KG1 (cell line): ENCODE measurements around the gene SMIM10L2A.
"Not testable (repeated sequence)": the region's sequence is repeated elsewhere in the genome, so short reads cannot be mapped to it uniquely, and the experiment has no call there.

Source experiments
- DNase-seq: peaks from one replicate; lab custom pipeline; 2025; lab: John Stamatoyannopoulos, UW

Gene SMIM10L2A

GRCh38 chrX:135421932-135422809 is at the start of gene SMIM10L2A:
Gene SMIM10L2A, plus strand, starts transcription at chrX:135421944. Its CDS starts 188 bp downstream, at chrX:135422132.
- DNase-seq: no peak

GRCh38 chrX:135373357-135373756 is 48.4 kb upstream of the SMIM10L2A start:
- DNase-seq: no peak

GRCh38 chrX:135382260-135382659 is 39.5 kb upstream of the SMIM10L2A start:
- DNase-seq: no peak

- DNase-seq: no peak
These were observed 38.5 kb upstream of the SMIM10L2A start for GRCh38 chrX:135383249-135383648.

- DNase-seq: no peak
These were observed 37.4 kb upstream of the SMIM10L2A start for GRCh38 chrX:135384161-135384836.

GRCh38 chrX:135388841-135389240 is 32.9 kb upstream of the SMIM10L2A start:
- no peak for DNase-seq

GRCh38 chrX:135389243-135389642 is 32.5 kb upstream of the SMIM10L2A start:
- DNase-seq: no peak

GRCh38 chrX:135389717-135390116 is 32.0 kb upstream of the SMIM10L2A start:
- DNase-seq: no peak

- no peak for DNase-seq
These were observed 30.0 kb upstream of the SMIM10L2A start for GRCh38 chrX:135391734-135392133.

GRCh38 chrX:135393051-135393450 is 28.7 kb upstream of the SMIM10L2A start:
- DNase-seq: no peak

GRCh38 chrX:135395064-135395463 is 26.7 kb upstream of the SMIM10L2A start:
- no peak for DNase-seq

- DNase-seq: no peak
These were observed 25.6 kb upstream of the SMIM10L2A start for GRCh38 chrX:135396109-135396508.

- DNase-seq: no peak
These were observed 25.2 kb upstream of the SMIM10L2A start for GRCh38 chrX:135396566-135396965.

GRCh38 chrX:135397652-135398051 is 24.1 kb upstream of the SMIM10L2A start:
- no peak for DNase-seq

- DNase-seq: no peak
These were observed 18.4 kb upstream of the SMIM10L2A start for GRCh38 chrX:135403374-135403773.

- not testable (repeated sequence) for DNase-seq
These were observed 15.3 kb upstream of the SMIM10L2A start for GRCh38 chrX:135406428-135406827.

- no peak for DNase-seq
These were observed 12.9 kb upstream of the SMIM10L2A start for GRCh38 chrX:135408794-135409193.

GRCh38 chrX:135410861-135411627 is 10.7 kb upstream of the SMIM10L2A start:
- no peak for DNase-seq

- DNase-seq: no peak
These were observed 9.9 kb upstream of the SMIM10L2A start for GRCh38 chrX:135411893-135412292.

GRCh38 chrX:135416546-135416945 is 5.2 kb upstream of the SMIM10L2A start:
- no peak for DNase-seq

GRCh38 chrX:135420831-135421230 is 913 bp upstream of the SMIM10L2A start:
- DNase-seq: no peak

- DNase-seq: no peak
These were observed 210 bp upstream of the SMIM10L2A start for GRCh38 chrX:135421537-135421931.

GRCh38 chrX:135422810-135423168 is 1.0 kb downstream of the SMIM10L2A start:
- DNase-seq: not testable (repeated sequence)
